ENCODE results near the gene NALCN. TPM values are rescaled to one million over a fixed set of nuclear protein-coding genes. Genes with fewer than 3 reads are reported as not detected.
"Not testable (repeated sequence)": the region's sequence is repeated elsewhere in the genome, so short reads cannot be mapped to it uniquely, and the experiment has no call there.

The NALCN gene
- total and polyA plus RNA-seq, 2 donors = 0.28 to 0.48 TPM

DNA sequence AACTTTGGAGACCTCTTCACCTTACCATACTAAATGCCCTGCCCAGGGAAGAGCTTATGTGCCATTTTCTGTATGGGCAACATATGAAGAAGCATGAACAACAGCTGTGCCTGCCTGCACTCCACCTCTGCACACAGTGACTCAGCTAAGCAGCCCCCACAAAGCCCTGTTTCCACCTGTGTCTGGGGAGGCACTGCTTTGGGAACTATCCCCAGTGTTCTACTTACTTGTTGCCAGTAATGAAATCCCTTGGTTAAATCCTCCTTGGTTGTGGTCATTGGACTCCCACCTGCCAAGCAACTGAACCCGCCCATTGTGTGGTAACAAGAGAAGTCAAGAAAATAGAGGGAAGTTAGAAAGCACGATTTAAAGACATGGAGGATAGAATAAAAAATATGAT is 84.6 kb downstream of the NALCN start:
- Histone ChIP-seq H3K9me3 (ENCODE audit: control insufficient read depth in 2 of 2, insufficient read depth in 1 of 2, low read length in 1 of 2) (no peaks in the 10 kb centered on the region), H3K4me3 (ENCODE audit: low read length in 2 of 2) (no peak overlapping the region), H3K27me3 (ENCODE audit: control insufficient read depth in 2 of 2, insufficient read depth in 1 of 2, low read length in 1 of 2) (no peaks in the 10 kb centered on the region), H3K4me1 (ENCODE audit: control insufficient read depth in 2 of 2, insufficient read depth in 2 of 2, low read length in 2 of 2) (no peaks in the 10 kb centered on the region), H3K27ac (ENCODE audit: low read depth in 1 of 2, low read length in 1 of 2) (no peak overlapping the region), H3K36me3 (ENCODE audit: control insufficient read depth in 2 of 2, insufficient read depth in 2 of 2, low read length in 1 of 2) (no peaks in the 10 kb centered on the region)
- DNase-seq (ENCODE audit: low read depth in 6 of 9, low spot score in 9 of 9) = no peak
- WGBS = 86% methylated on average over 2 of the region's 2 CpGs

DNA sequence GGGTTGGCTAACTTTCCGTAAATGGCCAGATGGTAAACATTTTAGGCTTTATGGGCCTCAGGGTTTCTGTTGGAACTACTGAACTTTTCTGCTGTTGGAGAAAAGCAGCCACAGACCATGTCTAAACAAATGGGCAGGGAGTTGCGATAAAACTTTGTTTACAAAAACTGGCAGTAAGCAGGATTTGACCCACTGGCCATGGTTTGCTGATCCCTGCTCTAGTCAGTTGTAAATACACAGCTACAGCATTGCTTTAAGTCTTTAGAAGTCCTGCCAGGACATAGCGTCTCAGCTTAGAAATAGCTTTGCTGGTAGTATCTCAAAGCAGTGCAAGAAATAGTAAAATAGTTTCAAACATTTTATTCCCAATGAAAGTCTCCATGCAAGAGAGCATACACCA is 88.4 kb downstream of the NALCN start:
- H3K27ac ChIP-seq (ENCODE audit: low read depth in 1 of 2, low read length in 1 of 2) = no peak overlapping the region
- H3K36me3 ChIP-seq (ENCODE audit: control insufficient read depth in 2 of 2, insufficient read depth in 2 of 2, low read length in 1 of 2) = no peaks in the 10 kb centered on the region
- H3K27me3 ChIP-seq (ENCODE audit: control insufficient read depth in 2 of 2, insufficient read depth in 1 of 2, low read length in 1 of 2) = no peaks in the 10 kb centered on the region
- no peak for DNase-seq (ENCODE audit: low read depth in 6 of 9, low spot score in 9 of 9)
- no peaks in the 10 kb centered on the region for H3K4me1 ChIP-seq (ENCODE audit: control insufficient read depth in 2 of 2, insufficient read depth in 2 of 2, low read length in 2 of 2)
- no peak overlapping the region for H3K4me3 ChIP-seq (ENCODE audit: low read length in 2 of 2)
- WGBS = 75% methylated on average over 3 of the region's 3 CpGs
- no peaks in the 10 kb centered on the region for H3K9me3 ChIP-seq (ENCODE audit: control insufficient read depth in 2 of 2, insufficient read depth in 1 of 2, low read length in 1 of 2)

DNA sequence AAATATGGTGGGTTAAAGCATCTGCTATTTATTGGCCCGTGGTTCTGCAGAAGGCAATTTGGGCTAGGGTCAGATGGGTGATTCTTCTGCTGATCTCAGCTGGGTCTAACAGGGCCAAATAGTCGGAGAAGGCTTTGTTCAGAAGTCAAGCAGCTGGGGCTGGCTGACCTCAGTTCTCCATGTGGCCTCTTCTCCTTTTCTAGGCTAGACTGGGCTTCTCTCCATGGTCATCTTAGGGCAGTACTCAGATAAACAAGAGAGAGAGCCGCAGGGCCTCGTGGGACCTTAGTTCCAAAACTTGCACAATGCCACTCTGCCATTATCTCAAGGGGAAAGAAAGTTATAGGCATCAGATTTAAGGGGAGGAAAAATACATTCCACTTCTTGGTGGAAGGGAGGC is 89.6 kb downstream of the NALCN start:
- Histone ChIP-seq H3K4me3 (ENCODE audit: low read length in 2 of 2) (no peak overlapping the region), H3K9me3 (ENCODE audit: control insufficient read depth in 2 of 2, insufficient read depth in 1 of 2, low read length in 1 of 2) (no peaks in the 10 kb centered on the region), H3K27me3 (ENCODE audit: control insufficient read depth in 2 of 2, insufficient read depth in 1 of 2, low read length in 1 of 2) (no peaks in the 10 kb centered on the region), H3K27ac (ENCODE audit: low read depth in 1 of 2, low read length in 1 of 2) (no peak overlapping the region), H3K4me1 (ENCODE audit: control insufficient read depth in 2 of 2, insufficient read depth in 2 of 2, low read length in 2 of 2) (no peaks in the 10 kb centered on the region), H3K36me3 (ENCODE audit: control insufficient read depth in 2 of 2, insufficient read depth in 2 of 2, low read length in 1 of 2) (no peaks in the 10 kb centered on the region)
- 81% methylated on average over 4 of the region's 4 CpGs for WGBS
- no peak for DNase-seq (ENCODE audit: low read depth in 6 of 9, low spot score in 9 of 9)

DNA sequence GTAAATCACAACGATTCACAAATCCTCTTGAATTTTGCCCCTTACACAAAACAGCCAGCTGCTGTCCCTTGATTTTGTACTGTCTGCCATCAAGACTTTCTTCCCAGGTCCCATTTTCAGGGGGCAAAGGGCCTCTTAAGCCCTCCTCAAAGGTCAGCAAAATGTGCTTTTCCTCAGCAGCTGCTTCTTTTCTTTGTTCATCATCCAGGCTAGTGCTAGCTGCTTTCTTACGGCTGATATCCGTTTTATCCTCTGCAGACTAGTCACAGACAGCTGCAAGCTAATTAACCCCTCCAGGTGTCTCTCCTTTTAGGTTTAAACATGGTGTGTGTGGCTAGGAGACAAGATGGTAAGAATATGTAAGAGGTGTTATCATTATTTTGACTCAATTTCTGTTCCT is 90.9 kb downstream of the NALCN start:
- no peak overlapping the region for H3K4me3 ChIP-seq (ENCODE audit: low read length in 2 of 2)
- H3K27ac ChIP-seq (ENCODE audit: low read depth in 1 of 2, low read length in 1 of 2) = no peak overlapping the region
- WGBS = 40% methylated on average over 3 of the region's 3 CpGs
- H3K27me3 ChIP-seq (ENCODE audit: control insufficient read depth in 2 of 2, insufficient read depth in 1 of 2, low read length in 1 of 2) = no peaks in the 10 kb centered on the region
- DNase-seq (ENCODE audit: low read depth in 6 of 9, low spot score in 9 of 9) = no peak
- no peaks in the 10 kb centered on the region for H3K4me1 ChIP-seq (ENCODE audit: control insufficient read depth in 2 of 2, insufficient read depth in 2 of 2, low read length in 2 of 2)
- no peaks in the 10 kb centered on the region for H3K9me3 ChIP-seq (ENCODE audit: control insufficient read depth in 2 of 2, insufficient read depth in 1 of 2, low read length in 1 of 2)
- no peaks in the 10 kb centered on the region for H3K36me3 ChIP-seq (ENCODE audit: control insufficient read depth in 2 of 2, insufficient read depth in 2 of 2, low read length in 1 of 2)

DNA sequence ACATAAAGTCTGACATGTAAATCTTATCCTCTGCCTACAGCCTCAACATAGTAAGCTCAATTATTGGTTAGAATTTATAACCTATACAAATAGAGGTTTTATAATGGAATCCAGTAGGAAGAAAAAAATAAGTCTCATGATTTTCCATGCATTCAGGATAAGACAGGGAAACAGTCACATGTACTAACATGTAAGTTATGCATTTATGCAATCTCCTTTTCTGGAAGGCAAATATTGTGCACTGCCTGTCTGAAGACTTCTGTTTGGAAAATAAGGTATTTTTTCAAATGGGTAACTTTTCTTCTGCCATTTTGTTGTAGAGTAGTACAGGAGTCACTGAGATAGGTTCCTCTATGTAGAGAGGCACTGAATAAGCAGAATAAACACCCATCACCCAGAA is 92.7 kb downstream of the NALCN start:
- no peaks in the 10 kb centered on the region for H3K36me3 ChIP-seq (ENCODE audit: control insufficient read depth in 2 of 2, insufficient read depth in 2 of 2, low read length in 1 of 2)
- H3K4me3 ChIP-seq (ENCODE audit: low read length in 2 of 2) = no peak overlapping the region
- no peaks in the 10 kb centered on the region for H3K27me3 ChIP-seq (ENCODE audit: control insufficient read depth in 2 of 2, insufficient read depth in 1 of 2, low read length in 1 of 2)
- no peak overlapping the region for H3K27ac ChIP-seq (ENCODE audit: low read depth in 1 of 2, low read length in 1 of 2)
- no peaks in the 10 kb centered on the region for H3K9me3 ChIP-seq (ENCODE audit: control insufficient read depth in 2 of 2, insufficient read depth in 1 of 2, low read length in 1 of 2)
- no peaks in the 10 kb centered on the region for H3K4me1 ChIP-seq (ENCODE audit: control insufficient read depth in 2 of 2, insufficient read depth in 2 of 2, low read length in 2 of 2)
- no peak for DNase-seq (ENCODE audit: low read depth in 6 of 9, low spot score in 9 of 9)

DNA sequence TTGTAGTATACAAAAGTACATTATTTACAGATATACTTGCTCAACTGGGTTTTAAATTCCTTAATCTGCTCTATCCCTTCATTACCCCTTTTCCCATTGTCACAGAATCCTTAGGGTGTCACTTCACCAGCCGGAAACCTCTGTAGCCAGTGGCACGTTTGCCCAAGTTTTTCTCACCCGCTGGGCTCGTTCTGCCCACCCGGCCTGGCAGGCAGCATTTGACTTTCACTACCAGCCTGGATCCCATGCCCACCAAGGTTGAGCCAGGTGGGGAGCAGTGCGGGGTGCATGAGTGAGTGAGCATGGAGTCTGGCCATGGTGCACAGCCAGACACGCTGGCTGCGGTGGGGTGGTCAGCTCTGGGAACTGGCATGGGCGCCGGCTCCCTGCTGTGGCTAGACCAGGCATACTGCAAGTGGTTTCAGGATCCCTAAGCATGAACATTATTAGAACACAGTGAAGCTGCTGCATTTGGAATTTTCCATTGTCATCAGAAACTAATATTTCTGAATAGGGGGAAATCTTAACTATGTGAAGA is 98.3 kb downstream of the NALCN start:
- no peak overlapping the region for H3K27ac ChIP-seq (ENCODE audit: low read depth in 1 of 2, low read length in 1 of 2)
- no peaks in the 10 kb centered on the region for H3K27me3 ChIP-seq (ENCODE audit: control insufficient read depth in 2 of 2, insufficient read depth in 1 of 2, low read length in 1 of 2)
- DNase-seq (ENCODE audit: low read depth in 6 of 9, low spot score in 9 of 9) = no peak
- H3K4me1 ChIP-seq (ENCODE audit: control insufficient read depth in 2 of 2, insufficient read depth in 2 of 2, low read length in 2 of 2) = no peaks in the 10 kb centered on the region
- no peaks in the 10 kb centered on the region for H3K9me3 ChIP-seq (ENCODE audit: control insufficient read depth in 2 of 2, insufficient read depth in 1 of 2, low read length in 1 of 2)
- H3K4me3 ChIP-seq (ENCODE audit: low read length in 2 of 2) = no peak overlapping the region
- 90% methylated on average over 10 of the region's 10 CpGs for WGBS
- no peaks in the 10 kb centered on the region for H3K36me3 ChIP-seq (ENCODE audit: control insufficient read depth in 2 of 2, insufficient read depth in 2 of 2, low read length in 1 of 2)

DNA sequence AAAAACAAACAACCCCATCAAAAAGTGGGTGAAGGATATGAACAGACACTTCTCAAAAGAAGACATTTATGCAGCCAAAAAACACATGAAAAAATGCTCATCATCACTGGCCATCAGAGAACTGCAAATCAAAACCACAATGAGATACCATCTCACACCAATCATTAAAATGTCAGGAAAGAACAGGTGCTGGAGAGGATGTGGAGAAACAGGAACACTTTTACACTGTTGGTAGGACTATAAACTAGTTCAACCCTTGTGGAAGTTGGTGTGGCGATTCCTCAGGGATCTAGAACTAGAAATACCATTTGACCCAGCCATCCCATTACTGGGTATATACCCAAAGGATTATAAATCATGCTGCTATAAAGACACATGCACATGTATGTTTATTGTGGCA is 102.8 kb downstream of the NALCN start:
- H3K4me1 ChIP-seq (ENCODE audit: control insufficient read depth in 2 of 2, insufficient read depth in 2 of 2, low read length in 2 of 2); H3K27ac ChIP-seq (ENCODE audit: low read depth in 1 of 2, low read length in 1 of 2); DNase-seq (ENCODE audit: low read depth in 6 of 9, low spot score in 9 of 9); H3K36me3 ChIP-seq (ENCODE audit: control insufficient read depth in 2 of 2, insufficient read depth in 2 of 2, low read length in 1 of 2); H3K9me3 ChIP-seq (ENCODE audit: control insufficient read depth in 2 of 2, insufficient read depth in 1 of 2, low read length in 1 of 2); H3K4me3 ChIP-seq (ENCODE audit: low read length in 2 of 2); H3K27me3 ChIP-seq (ENCODE audit: control insufficient read depth in 2 of 2, insufficient read depth in 1 of 2, low read length in 1 of 2): not testable (repeated sequence)
- WGBS = 91% methylated on average over 1 of the region's 1 CpG

DNA sequence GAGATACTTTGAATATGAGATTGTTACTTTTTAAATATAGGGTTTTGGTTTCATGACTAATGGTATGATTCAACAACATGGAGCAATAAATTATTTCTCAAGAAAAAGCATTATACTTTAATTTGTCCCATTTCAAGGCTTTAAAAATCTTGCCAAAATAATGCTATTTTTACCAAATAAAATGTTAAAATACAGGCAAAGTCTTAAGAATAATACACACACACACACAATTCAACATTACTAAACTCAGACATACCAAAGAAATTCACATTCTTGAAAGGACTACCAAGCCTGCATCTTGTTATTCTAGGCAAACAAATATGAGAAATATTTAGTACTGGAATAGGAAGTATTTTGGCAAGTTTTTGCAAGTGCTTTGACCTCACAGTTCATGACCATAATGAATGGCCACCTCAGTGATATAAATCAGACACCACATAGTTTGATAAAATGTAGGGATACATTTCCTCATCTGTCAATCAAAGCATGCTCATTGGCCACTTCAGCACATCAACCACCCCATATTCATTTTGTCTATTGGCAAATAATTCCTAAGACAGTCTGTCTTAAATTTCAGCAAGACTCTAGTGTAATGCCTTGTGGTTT is 107.2 kb downstream of the NALCN start:
- Histone ChIP-seq H3K36me3 (ENCODE audit: control insufficient read depth in 2 of 2, insufficient read depth in 2 of 2, low read length in 1 of 2) (no peaks in the 10 kb centered on the region), H3K27ac (ENCODE audit: low read depth in 1 of 2, low read length in 1 of 2) (no peak overlapping the region), H3K27me3 (ENCODE audit: control insufficient read depth in 2 of 2, insufficient read depth in 1 of 2, low read length in 1 of 2) (no peaks in the 10 kb centered on the region), H3K9me3 (ENCODE audit: control insufficient read depth in 2 of 2, insufficient read depth in 1 of 2, low read length in 1 of 2) (peaks cover 0 to 3% of the 10 kb centered on the region in 2 donors), H3K4me1 (ENCODE audit: control insufficient read depth in 2 of 2, insufficient read depth in 2 of 2, low read length in 2 of 2) (no peaks in the 10 kb centered on the region), H3K4me3 (ENCODE audit: low read length in 2 of 2) (no peak overlapping the region)
- no peak for DNase-seq (ENCODE audit: low read depth in 6 of 9, low spot score in 9 of 9)

DNA sequence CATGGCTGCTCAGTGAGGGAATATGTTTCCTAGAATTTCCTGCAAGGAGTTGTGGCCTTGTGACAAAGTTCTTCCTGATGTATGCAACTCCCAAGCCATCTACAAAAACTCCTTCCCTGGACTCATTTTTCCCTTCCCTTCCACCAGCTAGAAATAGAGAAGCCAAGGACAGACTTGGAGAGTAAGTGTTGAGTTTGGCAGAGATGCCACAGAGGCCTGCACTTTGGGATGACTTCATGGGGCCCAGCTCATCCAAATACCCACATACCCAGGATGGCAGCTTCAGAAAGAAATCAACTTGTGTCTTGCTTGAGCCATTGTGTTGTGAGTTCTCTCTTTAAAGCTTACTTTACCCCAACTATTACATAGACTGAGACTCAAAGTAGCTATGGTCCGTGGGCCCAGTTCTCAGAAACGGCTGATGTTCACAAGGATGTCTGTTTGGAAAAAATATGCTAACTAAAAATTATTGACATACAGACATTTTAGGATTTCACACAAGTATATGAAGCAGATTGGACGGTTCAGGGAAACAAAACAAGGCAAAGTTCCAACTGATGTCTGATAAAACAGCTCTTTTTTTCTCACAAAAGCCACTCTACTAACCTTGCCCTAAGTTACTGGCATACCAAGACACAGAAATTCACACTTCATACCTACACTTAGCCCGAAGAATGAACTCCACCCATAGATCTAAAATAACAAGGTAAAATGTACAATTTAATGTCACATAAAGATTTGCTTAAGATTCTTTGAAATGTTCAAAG is 107.9 kb downstream of the NALCN start:
- no peak overlapping the region for H3K4me3 ChIP-seq (ENCODE audit: low read length in 2 of 2)
- no peaks in the 10 kb centered on the region for H3K4me1 ChIP-seq (ENCODE audit: control insufficient read depth in 2 of 2, insufficient read depth in 2 of 2, low read length in 2 of 2)
- no peak overlapping the region for H3K27ac ChIP-seq (ENCODE audit: low read depth in 1 of 2, low read length in 1 of 2)
- 87% methylated on average over 4 of the region's 4 CpGs for WGBS
- no peaks in the 10 kb centered on the region for H3K27me3 ChIP-seq (ENCODE audit: control insufficient read depth in 2 of 2, insufficient read depth in 1 of 2, low read length in 1 of 2)
- H3K36me3 ChIP-seq (ENCODE audit: control insufficient read depth in 2 of 2, insufficient read depth in 2 of 2, low read length in 1 of 2) = no peaks in the 10 kb centered on the region
- DNase-seq (ENCODE audit: low read depth in 6 of 9, low spot score in 9 of 9) = no peak
- peaks cover 0 to 3% of the 10 kb centered on the region in 2 donors for H3K9me3 ChIP-seq (ENCODE audit: control insufficient read depth in 2 of 2, insufficient read depth in 1 of 2, low read length in 1 of 2)

Measured in thymus (tissue), 11 donors.